Peyer's patch (tissue), 4 donors: Measurements from ENCODE around the gene MFAP4. TPM values are rescaled to one million over a fixed set of nuclear protein-coding genes. Genes with fewer than 3 reads are reported as not detected.
A peak's percentile ranks its signal among the peaks of the same experiment; 100 is the strongest.

ENCODE experiments used
- DNase-seq, 3 donors: peaks; one replicate each; pipeline ENCODE4 v3.0.0-alpha.2; 2017 to 2019
- H3K27ac ChIP-seq, 4 donors: fragments of 200-600 bp; sonication (generic); one replicate each; pipeline ENCODE4 v1.5.1; 2016 to 2019
- H3K27me3 ChIP-seq, 2 donors: fragments of 200-600 bp; sonication (generic); one replicate each; pipeline ENCODE4 v1.5.1; 2019
- H3K36me3 ChIP-seq, 3 donors: fragments of 200-600 bp; sonication (generic); one replicate each; pipeline ENCODE4 v1.5.1; 2016 to 2019
- H3K4me1 ChIP-seq, 4 donors: fragments of 200-600 bp; sonication (generic); one replicate each; pipeline ENCODE4 v1.5.1; 2016 to 2019
- H3K4me3 ChIP-seq, 4 donors: fragments of 200-600 bp; sonication (generic); 1 replicate in 3 of 4; 2 replicates in 1 of 4; pipeline ENCODE4 v1.5.1; 2016 to 2019; ENCODE audit warnings: mild to moderate bottlenecking in 1 of 4
- H3K9me3 ChIP-seq, 4 donors: fragments of 200-600 bp; sonication (generic); one replicate each; pipeline ENCODE4 v1.5.1; 2016 to 2019; ENCODE audit warnings: mild to moderate bottlenecking in 1 of 4
- POLR2A ChIP-seq, 2 donors: fragments of 450-650 bp; IDR thresholded peaks; one replicate each; pipeline ENCODE4 v1.5.1; 2017; ENCODE audit warnings: antibody characterized with exemption in 2 of 2, mild to moderate bottlenecking in 2 of 2, moderate library complexity in 2 of 2
- total RNA-seq, 4 donors: library from RNA; depleted of rRNA; stranded (reverse); fragments of >200 nt; gene quantifications; one replicate each; pipeline ENCODE4 v1.1.0, GENCODE V29; 2016
- TF ChIP-seq, protein P1 (sequence below), 6 experiments: fragments of 450-650 bp in 4 of 6; fragments of 200-600 bp in 2 of 6; sonication (generic) in 1 of 6; IDR thresholded peaks; one replicate each; pipeline ENCODE4 v1.5.1; 2017 to 2019; ENCODE audit warnings: antibody characterized with exemption in 6 of 6, mild to moderate bottlenecking in 3 of 6, moderate library complexity in 1 of 6

MFAP4 gene
- total RNA-seq, 4 donors from 2014 or later = 12.6 to 70.8 (median 43.9) TPM

DNA sequence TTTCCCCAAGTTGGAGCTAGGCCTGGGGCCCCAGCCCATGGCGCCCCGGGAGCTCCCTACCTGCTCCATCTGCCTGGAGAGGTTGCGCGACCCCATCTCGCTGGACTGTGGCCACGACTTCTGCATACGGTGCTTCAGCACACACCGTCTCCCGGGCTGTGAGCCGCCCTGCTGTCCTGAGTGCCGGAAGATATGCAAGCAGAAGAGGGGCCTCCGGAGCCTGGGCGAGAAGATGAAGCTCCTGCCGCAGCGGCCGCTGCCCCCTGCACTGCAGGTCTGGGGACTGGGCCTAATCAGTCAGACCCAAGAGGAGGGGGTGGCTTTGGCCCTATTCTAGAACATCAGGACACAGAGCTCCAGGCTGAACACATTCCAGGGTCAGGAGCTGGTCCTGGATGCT, 25.5 kb upstream of the MFAP4 start:
- no peak for TF ChIP-seq POLR2A (IDR thresholded peaks at IDR 0.05)
- TF ChIP-seq, protein P1, sequence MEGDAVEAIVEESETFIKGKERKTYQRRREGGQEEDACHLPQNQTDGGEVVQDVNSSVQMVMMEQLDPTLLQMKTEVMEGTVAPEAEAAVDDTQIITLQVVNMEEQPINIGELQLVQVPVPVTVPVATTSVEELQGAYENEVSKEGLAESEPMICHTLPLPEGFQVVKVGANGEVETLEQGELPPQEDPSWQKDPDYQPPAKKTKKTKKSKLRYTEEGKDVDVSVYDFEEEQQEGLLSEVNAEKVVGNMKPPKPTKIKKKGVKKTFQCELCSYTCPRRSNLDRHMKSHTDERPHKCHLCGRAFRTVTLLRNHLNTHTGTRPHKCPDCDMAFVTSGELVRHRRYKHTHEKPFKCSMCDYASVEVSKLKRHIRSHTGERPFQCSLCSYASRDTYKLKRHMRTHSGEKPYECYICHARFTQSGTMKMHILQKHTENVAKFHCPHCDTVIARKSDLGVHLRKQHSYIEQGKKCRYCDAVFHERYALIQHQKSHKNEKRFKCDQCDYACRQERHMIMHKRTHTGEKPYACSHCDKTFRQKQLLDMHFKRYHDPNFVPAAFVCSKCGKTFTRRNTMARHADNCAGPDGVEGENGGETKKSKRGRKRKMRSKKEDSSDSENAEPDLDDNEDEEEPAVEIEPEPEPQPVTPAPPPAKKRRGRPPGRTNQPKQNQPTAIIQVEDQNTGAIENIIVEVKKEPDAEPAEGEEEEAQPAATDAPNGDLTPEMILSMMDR (IDR thresholded peaks at IDR 0.05) = no peak
- no peak overlapping the region for H3K4me3 ChIP-seq
- H3K4me1 ChIP-seq = peaks cover 0 to 2% (median 0%) of the 10 kb centered on the region in 4 donors
- no peaks in the 10 kb centered on the region for H3K36me3 ChIP-seq
- no peak overlapping the region for H3K27ac ChIP-seq
- DNase-seq = no peak
- H3K9me3 ChIP-seq = no peaks in the 10 kb centered on the region
- H3K27me3 ChIP-seq = no peaks in the 10 kb centered on the region

DNA sequence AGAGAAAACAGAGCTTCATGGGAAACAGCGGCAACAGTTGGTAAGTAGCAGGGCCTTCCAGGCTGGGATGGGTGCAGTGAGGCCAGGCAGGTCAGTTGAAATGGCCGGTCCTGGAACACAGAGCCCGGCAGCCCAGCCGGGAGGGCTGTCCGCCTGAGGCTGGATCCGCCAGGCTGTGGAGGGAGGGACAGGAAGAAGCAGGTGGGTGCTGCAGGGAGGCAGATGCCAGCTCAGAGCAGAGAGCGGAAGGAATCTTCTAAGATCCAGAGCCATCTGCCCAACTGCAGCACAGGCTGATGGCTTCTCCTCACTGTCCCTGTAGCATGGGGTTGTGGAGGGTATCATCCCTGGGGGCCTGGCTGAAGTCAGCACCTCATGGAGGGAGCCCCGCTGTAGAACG, 24.6 kb upstream of the MFAP4 start:
- peak overlapping the region in 2 of 4 donors; percentile 2 to 32 for H3K4me3 ChIP-seq
- peak overlapping the region in 1 of 4 donors; percentile 5 for H3K27ac ChIP-seq
- TF ChIP-seq, protein P1 (IDR thresholded peaks at IDR 0.05) = no peak
- no peak for TF ChIP-seq POLR2A (IDR thresholded peaks at IDR 0.05)
- DNase-seq = no peak
- H3K27me3 ChIP-seq = no peaks in the 10 kb centered on the region
- no peaks in the 10 kb centered on the region for H3K36me3 ChIP-seq
- H3K9me3 ChIP-seq = no peaks in the 10 kb centered on the region
- no peaks in the 10 kb centered on the region for H3K4me1 ChIP-seq

DNA sequence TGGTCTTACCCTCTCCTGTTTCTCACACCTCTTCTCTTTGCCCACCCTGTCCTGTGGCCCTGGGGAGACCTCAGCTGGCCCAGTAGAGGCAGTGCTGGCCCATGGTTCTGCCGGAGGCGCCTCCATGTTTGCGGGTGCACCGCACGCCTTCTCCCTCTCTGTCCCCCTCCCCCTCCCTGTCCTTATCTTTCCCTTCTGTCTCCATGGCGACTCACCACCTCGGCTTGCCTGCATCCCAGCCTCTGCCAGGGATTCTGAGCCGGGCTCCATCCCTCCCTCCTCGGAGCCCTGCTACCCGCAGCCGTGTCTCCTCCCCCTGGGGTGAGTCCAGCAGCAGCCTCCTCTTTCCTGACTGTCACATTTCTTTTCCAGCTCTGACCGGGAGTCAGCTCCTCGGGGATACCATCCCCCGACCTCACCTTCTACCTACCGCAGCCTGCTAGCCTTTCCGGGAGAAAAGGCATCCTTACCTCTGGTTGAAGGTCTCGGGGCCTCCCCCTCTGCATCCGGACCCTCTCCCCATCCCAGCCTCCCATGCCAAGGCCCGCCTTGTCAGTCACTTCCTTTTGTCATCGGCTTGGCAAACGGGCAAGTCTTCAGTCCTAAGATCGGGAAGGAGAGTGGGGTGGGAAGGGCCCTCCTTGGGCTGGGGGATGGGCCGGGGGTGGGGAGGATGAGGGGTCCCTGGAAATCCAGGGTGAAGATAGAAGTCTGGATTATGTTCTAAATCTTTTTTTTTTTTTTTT, 24.1 kb upstream of the MFAP4 start, which contains the start of gene RNF112:
Gene RNF112, plus strand, starts transcription at position 358 of the 746 bp plus-strand sequence. Its CDS starts 177 bp downstream, at position 535.
- H3K9me3 ChIP-seq = no peaks in the 10 kb centered on the region
- TF ChIP-seq POLR2A (IDR thresholded peaks at IDR 0.05) = no peak
- TF ChIP-seq, protein P1 (IDR thresholded peaks at IDR 0.05) = no peak
- H3K4me1 ChIP-seq = no peaks in the 10 kb centered on the region
- H3K4me3 ChIP-seq = peak within 1 kb of the TSS; percentile 2 to 32 (median 15)
- H3K27me3 ChIP-seq = no peaks in the 10 kb centered on the region
- no peaks in the 10 kb centered on the region for H3K36me3 ChIP-seq
- DNase-seq = no peak
- peak within 1 kb of the TSS in 1 of 4 donors; percentile 5 for H3K27ac ChIP-seq

DNA sequence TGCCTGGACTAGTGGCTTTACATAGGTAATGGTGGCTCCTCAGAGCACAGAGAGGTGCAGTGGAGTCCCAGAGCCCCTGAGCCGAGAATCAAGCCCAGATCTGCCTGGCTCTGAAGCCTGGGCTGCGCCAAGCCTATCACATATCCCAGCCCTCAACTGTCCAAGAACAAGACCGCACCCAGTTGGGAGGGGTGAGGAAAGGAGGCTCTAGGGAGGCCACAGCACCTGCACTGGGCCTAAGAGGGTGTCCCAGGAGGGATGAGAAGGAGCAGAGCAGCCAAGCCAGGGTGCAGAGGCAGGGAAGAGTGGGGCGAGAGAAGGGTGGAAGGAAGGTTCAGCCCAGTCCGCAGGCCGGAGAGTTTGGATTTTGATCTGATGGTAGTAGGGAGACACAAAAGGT, 23.1 kb upstream of the MFAP4 start:
- no peak for TF ChIP-seq POLR2A (IDR thresholded peaks at IDR 0.05)
- TF ChIP-seq, protein P1 (IDR thresholded peaks at IDR 0.05) = no peak
- H3K4me1 ChIP-seq = no peaks in the 10 kb centered on the region
- no peaks in the 10 kb centered on the region for H3K9me3 ChIP-seq
- no peaks in the 10 kb centered on the region for H3K27me3 ChIP-seq
- H3K27ac ChIP-seq = no peak overlapping the region
- H3K36me3 ChIP-seq = no peaks in the 10 kb centered on the region
- DNase-seq = no peak
- H3K4me3 ChIP-seq = no peak overlapping the region

DNA sequence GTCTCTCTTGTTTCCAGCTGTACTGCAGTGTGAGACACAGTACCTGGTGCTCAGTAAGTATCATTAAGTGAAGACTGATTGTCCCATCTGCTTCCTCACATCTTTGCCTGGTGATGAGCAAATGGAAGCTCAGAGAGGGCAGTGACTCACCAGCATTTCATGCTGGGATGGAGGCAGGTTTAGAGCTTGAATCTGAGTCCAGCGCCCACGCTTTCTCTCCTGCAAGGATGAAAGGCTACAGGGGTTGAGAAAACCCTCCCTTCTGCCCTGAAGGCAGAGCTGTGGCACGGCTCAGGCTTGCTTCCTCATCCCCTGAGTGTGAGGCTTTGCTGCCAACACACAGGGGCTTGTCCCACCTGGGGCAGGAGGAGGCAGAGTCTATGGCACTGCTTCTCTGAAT, 22.5 kb upstream of the MFAP4 start:
- H3K27ac ChIP-seq = no peak overlapping the region
- H3K4me1 ChIP-seq = no peaks in the 10 kb centered on the region
- H3K36me3 ChIP-seq = no peaks in the 10 kb centered on the region
- H3K4me3 ChIP-seq = no peak overlapping the region
- no peak for DNase-seq
- no peak for TF ChIP-seq POLR2A (IDR thresholded peaks at IDR 0.05)
- TF ChIP-seq, protein P1 (IDR thresholded peaks at IDR 0.05) = no peak
- H3K27me3 ChIP-seq = no peaks in the 10 kb centered on the region
- no peaks in the 10 kb centered on the region for H3K9me3 ChIP-seq
